A549 (cell line): Measurements from ENCODE around the gene RPL11. TPM values are rescaled to one million over a fixed set of nuclear protein-coding genes. Genes with fewer than 3 reads are reported as not detected.
A peak's percentile ranks its signal among the peaks of the same experiment; 100 is the strongest.

ENCODE experiments used
- ATAC-seq, 2 experiments: fragments of 200-7000 bp in 1 of 2; fragments of >200 bp in 1 of 2; cut with Nextera tagmentation in 1 of 2; cut with Tn5 transposase in 1 of 2; 3 replicates each; pipeline versions ENCODE4 v1.8.0 to v1.9.1; 2018 to 2020; ENCODE audit warnings: mild to moderate bottlenecking in 1 of 2, moderate library complexity in 1 of 2
- CTCF ChIA-PET: fragments of 300-600 bp; sonication (Branson Sonifier 250); formaldehyde crosslinking; extraction: SDS; loops from one replicate; lab custom pipeline; 2021; ENCODE audit warnings: antibody characterized with exemption, inconsistent platforms; lab: Yijun Ruan, JAX
- POLR2A ChIA-PET: fragments of 350-600 bp; formaldehyde crosslinking; extraction: SDS; loops from one replicate; lab custom pipeline; 2021; ENCODE audit warnings: antibody characterized with exemption, inconsistent platforms; lab: Yijun Ruan, JAX
- DNase-seq, 2 experiments: peaks; one replicate each; pipeline versions ENCODE4 v3.0.0 to v3.0.0-alpha.2; 2011 to 2016; ENCODE audit warnings: low read depth in 1 of 2, low spot score in 1 of 2
- FAIRE-seq: peaks from 2 replicates; lab custom pipeline; 2011; peaks lifted over from hg19 to GRCh38; lab: Jason Lieb, UNC
- H3K27ac ChIP-seq, 2 experiments: fragments of >200 bp; sonication (Bioruptor Twin); formaldehyde crosslinking; 3 replicates each; pipeline ENCODE4 v1.5.1; 2016 to 2017
- H3K4me1 ChIP-seq: fragments of >200 bp; sonication (Bioruptor Twin); formaldehyde crosslinking; 3 replicates; pipeline ENCODE4 v1.6.1; 2016
- H3K4me2 ChIP-seq: fragments of >200 bp; sonication (Bioruptor Twin); formaldehyde crosslinking; 3 replicates; pipeline ENCODE4 v1.6.1; 2016
- H3K4me3 ChIP-seq: fragments of >200 bp; sonication (Bioruptor Twin); formaldehyde crosslinking; 3 replicates; pipeline ENCODE4 v1.5.1; 2016
- H3K9me3 ChIP-seq: fragments of >200 bp; sonication (Bioruptor Twin); formaldehyde crosslinking; 3 replicates; pipeline ENCODE4 v1.6.1; 2016
- EHF ChIP-seq: fragments of 250-450 bp; sonication (Bioruptor Pico); IDR thresholded peaks from 2 replicates; pipeline ENCODE4 v1.5.0; 2020; ENCODE audit warnings: mild to moderate bottlenecking
- EP300 ChIP-seq, 2 experiments: fragments of >200 bp; sonication (Bioruptor Twin); formaldehyde crosslinking; IDR thresholded peaks; 2 replicates in 1 of 2; 3 replicates in 1 of 2; pipeline ENCODE4 v1.6.1; 2016 to 2017
- GATA3 ChIP-seq: IDR thresholded peaks from 2 replicates; pipeline ENCODE4 v1.6.1; 2012; ENCODE audit warnings: borderline replicate concordance
- HOXA7 ChIP-seq: fragments of 250-450 bp; sonication (Bioruptor Pico); IDR thresholded peaks from 2 replicates; pipeline ENCODE4 v1.5.0; 2020; ENCODE audit warnings: mild to moderate bottlenecking, moderate library complexity
- HOXB13 ChIP-seq: fragments of 250-450 bp; sonication (Bioruptor Pico); IDR thresholded peaks from 2 replicates; pipeline ENCODE4 v1.5.0; 2020; ENCODE audit warnings: low read depth, mild to moderate bottlenecking, moderate library complexity
- JUN ChIP-seq, 2 experiments: fragments of >200 bp; sonication (Bioruptor Twin); formaldehyde crosslinking; IDR thresholded peaks; 2 replicates in 1 of 2; 3 replicates in 1 of 2; pipeline ENCODE4 v1.6.1; 2016 to 2017
- KDM1A ChIP-seq: fragments of 200-600 bp; sonication (generic); IDR thresholded peaks from 2 replicates; pipeline ENCODE4 v1.6.1; 2016; ENCODE audit warnings: low read depth, mild to moderate bottlenecking
- MAZ ChIP-seq: fragments of 150-350 bp; IDR thresholded peaks from 2 replicates; pipeline ENCODE4 v1.6.1; 2014; ENCODE audit warnings: antibody characterized with exemption, low read depth, low read length, borderline replicate concordance
- NFE2L2 ChIP-seq: fragments of 150-350 bp; conservative IDR thresholded peaks from 2 replicates; pipeline ENCODE4 v1.6.1; 2014; ENCODE audit warnings: low read length
- NPAS2 ChIP-seq: fragments of 250-450 bp; sonication (Bioruptor Pico); IDR thresholded peaks from 2 replicates; pipeline ENCODE4 v1.8.0; 2022; ENCODE audit warnings: mild to moderate bottlenecking, moderate library complexity, borderline replicate concordance
- NR3C1 ChIP-seq: fragments of >200 bp; sonication (Bioruptor Twin); formaldehyde crosslinking; IDR thresholded peaks from 3 replicates; pipeline ENCODE4 v1.6.1; 2017
- POLR2A ChIP-seq: IDR thresholded peaks from 2 replicates; pipeline ENCODE4 v1.6.1; 2012; ENCODE audit warnings: mild to moderate bottlenecking, low read length
- POLR2AphosphoS2 ChIP-seq: conservative IDR thresholded peaks from 2 replicates; pipeline ENCODE4 v1.6.1; 2012; ENCODE audit warnings: low read length, improper control_type of control experiment, inconsistent platforms
- RAD21 ChIP-seq, 2 experiments: fragments of >200 bp in 1 of 2; sonication (Bioruptor Twin) in 1 of 2; formaldehyde crosslinking in 1 of 2; IDR thresholded peaks in 1 of 2; conservative IDR thresholded peaks in 1 of 2; 2 replicates in 1 of 2; 3 replicates in 1 of 2; pipeline ENCODE4 v1.6.1; 2012 to 2018; ENCODE audit warnings: inconsistent platforms in 1 of 2
- RCOR1 ChIP-seq: fragments of 150-350 bp; IDR thresholded peaks from 2 replicates; pipeline ENCODE4 v1.6.1; 2014; ENCODE audit warnings: antibody characterized with exemption, low read length, low read depth
- SMC3 ChIP-seq: fragments of >200 bp; sonication (Bioruptor Twin); formaldehyde crosslinking; IDR thresholded peaks from 3 replicates; pipeline ENCODE4 v1.6.1; 2018; ENCODE audit warnings: inconsistent platforms
- TP53 ChIP-seq: fragments of 250-450 bp; sonication (Bioruptor Pico); IDR thresholded peaks from 2 replicates; pipeline ENCODE4 v1.5.0; 2021; ENCODE audit warnings: mild to moderate bottlenecking, moderate library complexity
- ZNF302 ChIP-seq: fragments of 250-450 bp; sonication (Bioruptor Pico); IDR thresholded peaks from 2 replicates; pipeline ENCODE4 v1.9.0; 2021; ENCODE audit warnings: inconsistent platforms, mild to moderate bottlenecking, moderate library complexity
- WGBS: methylation state at CpG from one replicate; pipeline ENCODE4 v1.1.6; 2017; ENCODE audit errors: missing lambda C conversion rate; 5-methylcytosine and 5-hydroxymethylcytosine counted together
- polyA plus RNA-seq, 4 experiments: library from polyadenylated mRNA; depleted of rRNA in 3 of 4; stranded (reverse); fragments of >200 nt; fragmentation: RNase III in 1 of 4; extraction: RNeasy Plus Mini Kit Qiagen cat#74134 plus additional on column Dnase treatment in 1 of 4; gene quantifications; 2 replicates in 3 of 4; 3 replicates in 1 of 4; pipeline ENCODE4 v1.2.3, GENCODE V29; 2011 to 2017
- TF ChIP-seq, protein P1 (sequence below): fragments of 250-450 bp; sonication (Bioruptor Pico); IDR thresholded peaks from 2 replicates; pipeline ENCODE4 v1.5.0; 2021; ENCODE audit warnings: mild to moderate bottlenecking, moderate library complexity, borderline replicate concordance
- TF ChIP-seq, protein P2 (sequence below): IDR thresholded peaks from 2 replicates; pipeline ENCODE4 v1.6.1; 2012
- TF ChIP-seq, protein P3 (sequence below): fragments of >200 bp; sonication (Bioruptor Twin); formaldehyde crosslinking; IDR thresholded peaks from 3 replicates; pipeline ENCODE4 v1.6.1; 2016
- TF ChIP-seq, protein P4 (sequence below): fragments of 250-450 bp; sonication (Bioruptor Pico); IDR thresholded peaks from 2 replicates; pipeline ENCODE4 v1.5.0; 2020; ENCODE audit warnings: low read depth, mild to moderate bottlenecking, moderate library complexity
- TF ChIP-seq, protein P5 (sequence below): IDR thresholded peaks from 2 replicates; pipeline ENCODE4 v1.6.1; 2012
- TF ChIP-seq, protein P6 (sequence below): fragments of 450-650 bp; IDR thresholded peaks from 2 replicates; pipeline ENCODE4 v1.6.1; 2014; ENCODE audit warnings: antibody characterized with exemption
- TF ChIP-seq, protein P7 (sequence below): fragments of >200 bp; sonication (Bioruptor Twin); formaldehyde crosslinking; IDR thresholded peaks from 2 replicates; pipeline ENCODE4 v1.6.1; 2016

Gene RPL11
- polyA plus RNA-seq, 2 of the 4 experiments (the other 2 are of a cell fraction): 1,292 to 1,329 TPM

DNA sequence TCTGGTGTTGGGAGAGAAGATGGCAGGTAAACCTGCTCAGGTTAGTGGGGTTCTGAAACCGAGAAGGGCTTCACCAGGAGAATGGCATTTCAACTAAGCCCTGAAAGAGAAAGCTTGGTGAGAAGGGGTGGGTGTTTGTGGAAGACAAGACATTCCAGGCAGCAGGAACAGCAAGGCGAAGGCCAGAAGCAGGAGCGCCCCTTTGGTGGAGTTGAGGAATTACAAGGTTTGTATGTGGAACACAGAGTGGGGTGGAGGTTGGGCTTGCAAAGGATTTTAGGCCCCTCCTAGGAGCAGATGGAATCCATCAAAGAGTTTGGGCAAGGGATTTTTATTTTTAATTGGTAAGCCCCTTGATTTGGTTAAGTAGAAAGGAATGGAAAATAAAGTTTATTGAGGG is 26.9 kb downstream of the RPL11 start:
- FAIRE-seq (no peak), DNase-seq (peak; percentile 33 to 71), ATAC-seq (peak; percentile 94 to 96)
- Histone ChIP-seq H3K9me3 (no peaks in the 10 kb centered on the region), H3K27ac (no peak overlapping the region), H3K4me3 (no peak overlapping the region), H3K4me1 (peaks cover 5% of the 10 kb centered on the region; the same call in 1 of the 3 replicates), H3K4me2 (no peak overlapping the region)
- ChIA-PET POLR2A (no interaction called here), CTCF (interaction anchor here (0.6 to 1.7 kb wide), 7 partner anchors 8 to 23 kb away, joined by 3 to 4 read pairs (median 4); no protein-coding TSS in a partner anchor)
- TF ChIP-seq HOXA7 (no peak), RAD21 (conservative IDR thresholded peaks at IDR 0.05 in 1 of 2, IDR thresholded peaks at IDR 0.05 in 1 of 2) (peak in 1 of 2 experiments; percentile 37; a peak in 1 of 5 replicates)
- 26% methylated on average over 3 of the region's 3 CpGs for WGBS

DNA sequence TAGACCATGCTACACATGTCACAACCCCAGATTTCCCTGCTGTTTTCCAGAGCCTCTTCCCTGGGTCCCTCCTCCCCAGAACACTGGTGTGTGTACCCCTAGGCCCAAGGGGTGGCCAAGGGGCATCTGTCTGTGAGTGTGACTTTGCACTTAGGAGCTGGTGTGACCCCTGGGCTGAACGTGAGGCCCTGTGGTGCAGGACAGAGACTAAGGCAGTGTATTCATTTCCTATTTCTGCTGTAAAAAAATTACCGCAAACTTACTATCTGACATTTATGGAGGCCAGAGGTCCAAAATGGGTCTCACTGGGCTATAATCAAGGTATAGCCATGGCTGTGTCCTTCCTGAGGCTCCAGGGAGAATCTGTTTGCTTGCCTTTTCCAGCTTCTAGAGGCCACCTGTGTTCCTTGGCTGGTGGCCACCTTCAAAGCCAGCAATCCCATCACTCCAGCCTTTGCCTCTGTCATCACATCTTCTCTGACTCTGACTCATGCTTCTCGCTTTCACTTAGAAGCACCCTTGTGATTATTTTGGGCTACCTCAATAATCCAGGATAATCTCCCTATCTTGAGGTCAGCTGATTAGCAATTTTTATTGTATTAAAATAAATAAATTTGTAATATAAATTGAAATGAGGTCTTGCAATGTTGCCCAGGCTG is 27.7 kb downstream of the RPL11 start:
- DNase-seq: no peak
- Histone ChIP-seq H3K4me1 (peaks cover 5% of the 10 kb centered on the region; the same call in 1 of the 3 replicates), H3K9me3 (no peaks in the 10 kb centered on the region), H3K4me2 (no peak overlapping the region), H3K27ac (no peak overlapping the region), H3K4me3 (no peak overlapping the region)
- no peak for ATAC-seq
- ChIA-PET CTCF (interaction anchor here (1.2 to 1.7 kb wide), 4 partner anchors 7 to 18 kb away, joined by 3 to 4 read pairs (median 3); no protein-coding TSS in a partner anchor), POLR2A (no interaction called here)
- no peak for TF ChIP-seq HOXB13 (CRISPR knock-in tag)
- no peak for TF ChIP-seq SMC3
- TF ChIP-seq NPAS2 (CRISPR knock-in tag): no peak
- TF ChIP-seq ZNF302 (CRISPR knock-in tag): no peak
- TF ChIP-seq, protein P1, sequence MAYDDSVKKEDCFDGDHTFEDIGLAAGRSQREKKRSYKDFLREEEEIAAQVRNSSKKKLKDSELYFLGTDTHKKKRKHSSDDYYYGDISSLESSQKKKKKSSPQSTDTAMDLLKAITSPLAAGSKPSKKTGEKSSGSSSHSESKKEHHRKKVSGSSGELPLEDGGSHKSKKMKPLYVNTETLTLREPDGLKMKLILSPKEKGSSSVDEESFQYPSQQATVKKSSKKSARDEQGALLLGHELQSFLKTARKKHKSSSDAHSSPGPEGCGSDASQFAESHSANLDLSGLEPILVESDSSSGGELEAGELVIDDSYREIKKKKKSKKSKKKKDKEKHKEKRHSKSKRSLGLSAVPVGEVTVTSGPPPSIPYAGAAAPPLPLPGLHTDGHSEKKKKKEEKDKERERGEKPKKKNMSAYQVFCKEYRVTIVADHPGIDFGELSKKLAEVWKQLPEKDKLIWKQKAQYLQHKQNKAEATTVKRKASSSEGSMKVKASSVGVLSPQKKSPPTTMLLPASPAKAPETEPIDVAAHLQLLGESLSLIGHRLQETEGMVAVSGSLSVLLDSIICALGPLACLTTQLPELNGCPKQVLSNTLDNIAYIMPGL: no peak
- TF ChIP-seq, protein P2, sequence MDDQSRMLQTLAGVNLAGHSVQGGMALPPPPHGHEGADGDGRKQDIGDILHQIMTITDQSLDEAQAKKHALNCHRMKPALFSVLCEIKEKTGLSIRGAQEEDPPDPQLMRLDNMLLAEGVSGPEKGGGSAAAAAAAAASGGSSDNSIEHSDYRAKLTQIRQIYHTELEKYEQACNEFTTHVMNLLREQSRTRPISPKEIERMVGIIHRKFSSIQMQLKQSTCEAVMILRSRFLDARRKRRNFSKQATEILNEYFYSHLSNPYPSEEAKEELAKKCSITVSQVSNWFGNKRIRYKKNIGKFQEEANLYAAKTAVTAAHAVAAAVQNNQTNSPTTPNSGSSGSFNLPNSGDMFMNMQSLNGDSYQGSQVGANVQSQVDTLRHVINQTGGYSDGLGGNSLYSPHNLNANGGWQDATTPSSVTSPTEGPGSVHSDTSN: no peak
- TF ChIP-seq KDM1A: no peak
- TF ChIP-seq NFE2L2: no peak
- TF ChIP-seq GATA3: no peak
- no peak for TF ChIP-seq NR3C1
- TF ChIP-seq RAD21 (conservative IDR thresholded peaks at IDR 0.05 in 1 of 2, IDR thresholded peaks at IDR 0.05 in 1 of 2): no peak
- no peak for TF ChIP-seq TP53
- TF ChIP-seq, protein P3, sequence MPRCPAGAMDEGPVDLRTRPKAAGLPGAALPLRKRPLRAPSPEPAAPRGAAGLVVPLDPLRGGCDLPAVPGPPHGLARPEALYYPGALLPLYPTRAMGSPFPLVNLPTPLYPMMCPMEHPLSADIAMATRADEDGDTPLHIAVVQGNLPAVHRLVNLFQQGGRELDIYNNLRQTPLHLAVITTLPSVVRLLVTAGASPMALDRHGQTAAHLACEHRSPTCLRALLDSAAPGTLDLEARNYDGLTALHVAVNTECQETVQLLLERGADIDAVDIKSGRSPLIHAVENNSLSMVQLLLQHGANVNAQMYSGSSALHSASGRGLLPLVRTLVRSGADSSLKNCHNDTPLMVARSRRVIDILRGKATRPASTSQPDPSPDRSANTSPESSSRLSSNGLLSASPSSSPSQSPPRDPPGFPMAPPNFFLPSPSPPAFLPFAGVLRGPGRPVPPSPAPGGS: no peak
- TF ChIP-seq POLR2AphosphoS2: no peak
- TF ChIP-seq, protein P4, sequence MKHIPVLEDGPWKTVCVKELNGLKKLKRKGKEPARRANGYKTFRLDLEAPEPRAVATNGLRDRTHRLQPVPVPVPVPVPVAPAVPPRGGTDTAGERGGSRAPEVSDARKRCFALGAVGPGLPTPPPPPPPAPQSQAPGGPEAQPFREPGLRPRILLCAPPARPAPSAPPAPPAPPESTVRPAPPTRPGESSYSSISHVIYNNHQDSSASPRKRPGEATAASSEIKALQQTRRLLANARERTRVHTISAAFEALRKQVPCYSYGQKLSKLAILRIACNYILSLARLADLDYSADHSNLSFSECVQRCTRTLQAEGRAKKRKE: no peak
- FAIRE-seq: no peak
- WGBS: 95% methylated on average over 2 of the region's 3 CpGs

DNA sequence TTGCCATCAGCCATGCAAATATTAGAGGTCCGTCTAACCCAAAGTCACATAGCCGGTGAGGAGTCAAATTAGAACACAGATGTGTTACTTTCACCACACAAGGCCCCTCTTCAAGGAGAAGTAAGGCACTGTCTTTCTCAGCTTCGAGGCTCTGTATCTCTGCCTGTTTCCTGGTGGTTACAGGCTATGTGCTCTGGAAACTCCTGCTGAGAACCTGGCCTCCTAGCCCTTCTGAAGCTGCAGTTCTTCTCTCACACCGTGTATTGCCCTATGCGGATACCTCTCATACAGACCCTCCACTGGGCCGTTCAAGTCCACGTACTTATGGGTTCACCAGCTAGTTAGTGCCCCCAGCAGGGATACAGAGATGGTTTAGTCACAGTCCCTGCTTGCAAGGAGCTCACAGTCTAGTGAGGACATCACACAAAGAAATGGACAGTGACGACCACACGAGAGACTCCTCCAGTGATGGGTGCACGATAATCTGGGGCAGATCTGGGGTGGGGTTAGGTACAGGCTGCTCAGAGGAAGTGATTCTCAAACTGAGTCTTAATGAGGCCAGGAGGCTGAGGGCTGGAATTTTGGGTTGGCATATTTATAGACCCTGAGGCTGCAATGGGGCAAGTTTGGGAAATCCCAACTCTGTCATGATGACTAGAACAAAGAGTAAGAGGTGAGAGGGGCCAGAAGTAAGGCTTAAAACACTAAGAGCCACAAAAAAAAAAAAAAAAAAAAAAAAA is 28.8 kb downstream of the RPL11 start:
- POLR2A ChIA-PET: no interaction called here
- FAIRE-seq: no peak
- TF ChIP-seq TP53: no peak
- TF ChIP-seq JUN (IDR thresholded peaks at IDR 0.05): no peak
- no peak for TF ChIP-seq EHF (CRISPR knock-in tag)
- TF ChIP-seq, protein P5, sequence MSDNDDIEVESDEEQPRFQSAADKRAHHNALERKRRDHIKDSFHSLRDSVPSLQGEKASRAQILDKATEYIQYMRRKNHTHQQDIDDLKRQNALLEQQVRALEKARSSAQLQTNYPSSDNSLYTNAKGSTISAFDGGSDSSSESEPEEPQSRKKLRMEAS: no peak
- no peak for TF ChIP-seq POLR2A
- no peak for TF ChIP-seq POLR2AphosphoS2
- TF ChIP-seq, protein P6, sequence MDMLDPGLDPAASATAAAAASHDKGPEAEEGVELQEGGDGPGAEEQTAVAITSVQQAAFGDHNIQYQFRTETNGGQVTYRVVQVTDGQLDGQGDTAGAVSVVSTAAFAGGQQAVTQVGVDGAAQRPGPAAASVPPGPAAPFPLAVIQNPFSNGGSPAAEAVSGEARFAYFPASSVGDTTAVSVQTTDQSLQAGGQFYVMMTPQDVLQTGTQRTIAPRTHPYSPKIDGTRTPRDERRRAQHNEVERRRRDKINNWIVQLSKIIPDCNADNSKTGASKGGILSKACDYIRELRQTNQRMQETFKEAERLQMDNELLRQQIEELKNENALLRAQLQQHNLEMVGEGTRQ: no peak
- no peak for TF ChIP-seq EP300 (IDR thresholded peaks at IDR 0.05)
- TF ChIP-seq, protein P2: no peak
- no peak for TF ChIP-seq MAZ
- TF ChIP-seq, protein P7, sequence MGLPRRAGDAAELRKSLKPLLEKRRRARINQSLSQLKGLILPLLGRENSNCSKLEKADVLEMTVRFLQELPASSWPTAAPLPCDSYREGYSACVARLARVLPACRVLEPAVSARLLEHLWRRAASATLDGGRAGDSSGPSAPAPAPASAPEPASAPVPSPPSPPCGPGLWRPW: no peak
- TF ChIP-seq RCOR1: no peak
- no peak for TF ChIP-seq NPAS2 (CRISPR knock-in tag)

More for the DNA sequence above, 28.8 kb downstream of the RPL11 start:
- ATAC-seq (no peak), DNase-seq (no peak)
- Histone ChIP-seq H3K4me1 (peaks cover 5% of the 10 kb centered on the region; the same call in 1 of the 3 replicates), H3K9me3 (no peaks in the 10 kb centered on the region), H3K27ac (no peak overlapping the region), H3K4me3 (no peak overlapping the region), H3K4me2 (no peak overlapping the region)
- WGBS: 79% methylated on average over 9 of the region's 10 CpGs
- CTCF ChIA-PET: no interaction called here
